ENCODE measurements around the gene MRLN.

MRLN gene

DNA sequence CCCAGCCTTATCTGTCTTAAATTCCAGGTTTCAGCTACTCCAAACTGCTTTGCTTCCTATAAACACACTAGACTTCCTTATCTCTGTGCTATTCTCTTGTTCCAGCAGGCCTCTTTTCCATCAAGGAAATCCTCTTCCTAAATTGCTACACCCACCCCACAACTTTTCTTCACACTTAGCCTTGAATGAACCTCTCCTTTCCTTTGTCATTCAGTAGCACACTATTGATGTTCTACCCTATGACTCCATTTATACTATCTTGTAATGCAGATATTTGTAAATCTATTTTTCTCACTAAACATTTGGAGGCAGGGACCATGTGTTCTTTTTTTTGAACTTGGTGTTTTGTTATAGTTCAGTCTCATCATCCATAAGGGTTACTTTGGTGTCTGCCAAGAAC, 47.3 kb downstream of the MRLN start:
- DNase-seq, result no peak
- ATAC-seq, result no peak

DNA sequence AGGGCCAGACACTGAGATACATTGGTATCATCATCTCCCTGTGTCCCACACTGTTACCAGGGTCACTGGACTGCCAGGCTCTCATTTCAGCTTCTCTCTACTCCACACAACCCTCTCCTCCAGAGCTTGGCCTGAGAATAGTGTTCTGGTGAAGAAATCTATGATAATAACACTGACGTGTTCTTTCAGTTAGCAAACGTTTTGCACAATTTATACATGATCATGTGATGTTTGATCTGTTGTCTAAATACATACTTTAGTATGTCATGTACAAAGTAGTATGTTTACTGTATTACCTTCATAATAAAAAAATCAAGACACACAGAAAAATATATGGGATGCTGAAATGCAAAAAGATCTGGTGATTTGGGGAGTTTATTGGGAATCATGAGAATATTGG, 48.6 kb downstream of the MRLN start:
- DNase-seq, result no peak
- ATAC-seq, result no peak

DNA sequence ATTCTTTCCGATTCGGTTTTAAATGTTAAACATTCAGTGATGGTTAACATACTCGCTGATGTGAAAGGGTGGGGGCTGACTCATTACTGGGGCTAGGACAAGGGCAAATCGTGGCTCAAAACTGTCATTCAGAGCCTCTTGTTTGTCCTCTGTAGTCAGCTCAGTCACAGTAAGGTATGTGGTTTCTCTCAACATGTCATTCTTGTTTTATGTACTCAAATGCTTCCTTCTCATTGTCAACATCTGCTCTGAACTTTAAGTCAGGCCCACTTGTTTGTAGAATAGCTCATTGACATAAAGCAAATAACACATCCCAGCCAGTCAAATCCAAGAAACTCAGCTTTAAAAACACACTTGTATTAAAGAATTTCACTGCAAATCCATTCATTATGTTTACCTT, 50.9 kb downstream of the MRLN start:
- DNase-seq (no peak), ATAC-seq (no peak)

DNA sequence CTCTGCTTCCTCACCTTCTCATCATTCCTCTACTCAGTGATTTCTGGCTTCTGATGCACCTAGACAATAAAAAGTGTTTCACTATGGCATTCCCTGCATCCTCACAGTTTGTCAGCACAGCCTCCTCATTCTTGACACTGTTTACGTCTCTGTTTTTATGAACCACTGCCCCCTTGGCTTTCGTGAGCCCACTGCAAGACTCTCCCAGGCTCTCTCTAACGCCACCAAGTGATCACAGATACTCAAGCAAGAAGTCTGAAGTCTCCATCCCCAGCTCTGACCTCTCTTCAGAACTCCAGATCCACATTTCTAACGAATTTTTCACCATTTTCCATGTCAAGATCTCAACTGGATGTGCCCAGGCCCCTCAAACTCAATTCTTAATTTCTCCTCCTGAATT, 52.5 kb downstream of the MRLN start:
- no peak for ATAC-seq
- DNase-seq, result no peak

DNA sequence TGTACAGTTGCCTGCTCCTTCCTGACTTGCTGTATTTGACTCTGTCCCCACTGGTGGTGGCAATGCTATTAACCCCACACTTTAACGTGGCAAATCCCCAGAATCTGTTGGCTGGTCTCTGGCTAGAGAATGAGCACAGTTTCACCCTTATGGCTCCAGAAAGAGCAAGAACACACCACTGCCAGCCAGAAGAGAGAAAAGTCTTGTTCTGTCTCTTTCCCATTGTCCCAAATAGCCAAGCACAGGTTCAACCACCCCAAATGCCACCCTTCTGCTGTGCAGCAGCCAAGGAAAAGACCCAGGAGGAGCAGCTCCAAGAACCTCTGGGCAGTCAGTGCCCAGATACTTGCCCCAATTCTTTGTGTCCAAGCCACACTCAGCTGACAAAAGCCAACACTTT, 54.9 kb downstream of the MRLN start:
- ATAC-seq (no peak), DNase-seq (no peak)

DNA sequence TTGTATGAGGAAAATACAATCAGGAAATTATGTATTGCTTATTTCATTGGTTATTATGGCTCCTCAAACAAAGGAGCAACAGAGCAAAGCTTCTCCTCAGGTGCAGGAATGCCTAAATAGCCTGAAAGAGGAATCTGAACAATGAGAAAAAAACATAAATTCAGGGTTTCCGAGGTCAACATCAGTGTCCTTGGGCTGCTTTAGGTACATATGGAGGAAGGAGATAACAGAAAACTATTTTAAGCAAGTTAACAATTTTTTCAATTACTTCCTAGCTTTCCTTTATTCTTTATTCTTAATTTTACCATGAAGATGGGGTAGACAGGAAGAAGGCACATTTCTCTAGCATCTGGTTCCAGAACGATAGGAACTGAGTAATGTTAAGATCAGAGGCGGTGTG, 57.6 kb downstream of the MRLN start:
- DNase-seq (no peak), ATAC-seq (no peak)

DNA sequence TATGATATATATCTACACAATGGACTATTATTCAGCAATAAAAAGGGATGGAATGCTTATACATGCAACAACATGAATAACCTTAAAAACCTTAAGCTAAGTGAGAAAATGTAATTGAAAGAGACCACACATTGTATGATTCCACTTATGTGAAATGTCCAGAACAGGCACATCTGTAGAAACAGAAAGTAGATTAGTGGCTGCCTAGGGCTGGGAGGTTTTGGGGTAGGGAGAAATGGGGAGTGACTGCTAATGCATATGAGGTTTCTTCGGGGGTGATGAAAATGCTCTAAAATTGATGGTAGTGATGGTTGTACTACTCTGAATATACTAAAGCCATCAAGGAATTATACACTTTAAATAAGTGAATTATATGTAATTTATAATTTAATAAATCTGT, 58.3 kb downstream of the MRLN start:
- DNase-seq, result no peak
- no peak for ATAC-seq

DNA sequence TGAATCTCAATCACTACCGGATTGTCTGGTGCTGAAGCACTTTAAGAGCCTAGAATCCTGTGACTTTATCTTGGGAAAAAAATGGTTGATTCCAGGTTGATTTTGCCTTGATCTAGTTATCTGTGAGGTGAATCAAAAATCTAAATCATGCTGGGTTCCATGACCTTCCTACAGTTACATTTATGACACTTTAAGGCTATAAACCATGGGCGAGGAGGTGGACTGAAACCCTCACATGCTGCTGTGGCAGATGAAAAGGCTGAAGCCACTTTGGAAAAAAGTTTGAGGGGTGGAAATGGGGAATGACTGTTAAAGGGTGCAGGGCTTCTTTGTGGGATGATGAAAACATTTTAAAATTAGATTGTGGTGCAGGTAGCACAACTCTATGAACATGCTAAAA, 61.1 kb downstream of the MRLN start:
- DNase-seq (no peak), ATAC-seq (no peak)

DNA sequence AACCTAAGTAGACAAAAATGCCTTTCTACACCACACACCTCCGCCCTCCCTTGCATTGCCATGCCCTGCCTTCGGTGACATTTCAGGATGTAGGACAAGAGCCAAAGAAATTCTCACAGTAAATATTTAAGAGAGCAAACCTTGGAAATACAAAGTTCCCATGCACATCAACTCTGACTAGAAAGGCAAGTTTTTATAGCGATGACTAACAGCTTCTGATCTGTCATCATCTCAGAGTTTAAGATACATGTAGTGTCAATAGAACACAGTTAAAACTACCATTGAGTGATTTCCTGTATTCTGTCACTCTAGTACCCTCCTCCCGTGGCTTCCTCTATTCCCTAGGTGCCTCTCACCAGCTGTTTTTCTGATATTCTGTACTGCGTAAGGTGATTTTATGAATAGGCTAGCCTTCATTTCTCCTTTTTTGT, 64.3 kb downstream of the MRLN start:
- peak; percentile 28 for ATAC-seq
- no peak for DNase-seq

DNA sequence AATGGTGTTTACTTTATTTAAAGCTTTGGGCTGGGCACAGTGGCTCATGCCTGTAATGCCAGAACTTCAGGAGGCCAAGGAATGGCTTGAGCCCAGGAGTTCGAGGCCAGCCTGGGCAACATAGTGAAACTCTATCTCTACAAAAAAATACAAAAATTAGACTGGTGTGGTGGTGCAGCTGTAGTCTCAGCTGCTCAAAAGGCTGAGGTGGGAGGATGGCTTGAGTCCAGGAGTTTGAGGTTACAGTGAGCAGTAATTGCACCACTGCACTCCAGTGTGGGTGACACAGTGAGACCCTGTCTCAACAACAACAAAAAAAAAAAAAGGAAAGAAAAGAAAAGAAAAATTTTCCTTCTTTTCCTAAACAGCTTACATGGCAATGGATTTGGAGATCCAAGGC, 65.6 kb downstream of the MRLN start:
- no peak for ATAC-seq
- no peak for DNase-seq
